Fibroblast of skin of left quadriceps (primary cell): ENCODE measurements around the gene HNRNPUL2.
A peak's percentile ranks its signal among the peaks of the same experiment; 100 is the strongest.

Experiments
- DNase-seq, 2 experiments: peaks; one replicate each; pipeline ENCODE4 v3.0.0-alpha.2; 2013; ENCODE audit warnings: low read depth in 2 of 2

HNRNPUL2 gene

GRCh38 chr11:62667460-62667859 is 59.8 kb downstream of the HNRNPUL2 start:
- DNase-seq, result no peak

GRCh38 chr11:62666259-62666926 is 60.9 kb downstream of the HNRNPUL2 start:
- no peak for DNase-seq

- no peak for DNase-seq
These were observed 61.5 kb downstream of the HNRNPUL2 start for GRCh38 chr11:62665599-62666258.

GRCh38 chr11:62665075-62665598 is 62.1 kb downstream of the HNRNPUL2 start, which contains the start of the genes C11orf98 and CSKMT:
Gene C11orf98, minus strand, starts transcription at chr11:62665210. Its CDS starts 41 bp downstream, at chr11:62665169.
Gene CSKMT, plus strand, starts transcription at chr11:62665312. Its CDS starts 568 bp downstream, at chr11:62665880.
- peak; percentile 85 to 87 for DNase-seq

- DNase-seq, result no peak
These were observed 62.7 kb downstream of the HNRNPUL2 start for GRCh38 chr11:62664405-62665074.
